Transverse colon (tissue), 4 donors: ENCODE results near the gene MRGPRE. TPM values are rescaled to one million over a fixed set of nuclear protein-coding genes. Genes with fewer than 3 reads are reported as not detected.

Experiments used
- DNase-seq: peaks from one replicate; pipeline ENCODE4 v3.0.0-alpha.2; 2019
- H3K27ac ChIP-seq, 4 donors: fragments of 200-600 bp; sonication (generic); 2 replicates each; pipeline ENCODE4 v1.5.1; 2016 to 2018; ENCODE audit warnings: inconsistent platforms in 4 of 4
- H3K27me3 ChIP-seq: fragments of 200-600 bp; sonication (generic); 2 replicates; pipeline ENCODE4 v1.5.1; 2017; ENCODE audit warnings: inconsistent platforms
- H3K36me3 ChIP-seq, 4 donors: fragments of 200-600 bp; sonication (generic); 2 replicates each; pipeline ENCODE4 v1.5.1; 2017 to 2019; ENCODE audit warnings: inconsistent platforms in 4 of 4
- H3K4me1 ChIP-seq, 4 donors: fragments of 200-600 bp; sonication (generic); 2 replicates each; pipeline ENCODE4 v1.5.1; 2017 to 2020; ENCODE audit warnings: inconsistent platforms in 4 of 4
- H3K4me3 ChIP-seq, 4 donors: fragments of 200-600 bp; sonication (generic); 1 replicate in 1 of 4; 2 replicates in 3 of 4; pipeline versions ENCODE4 v1.5.1 to v1.6.1; 2017 to 2019; ENCODE audit warnings: inconsistent platforms in 4 of 4
- H3K9me3 ChIP-seq, 2 donors: fragments of 200-600 bp; sonication (generic); 2 replicates each; pipeline ENCODE4 v1.5.1; 2017 to 2019; ENCODE audit warnings: inconsistent platforms in 2 of 2
- EP300 ChIP-seq: sonication (generic); formaldehyde crosslinking; IDR thresholded peaks from one replicate; pipeline ENCODE4 v1.6.1; 2017; ENCODE audit warnings: antibody characterized with exemption, low read depth
- POLR2A ChIP-seq: fragments of 450-650 bp; IDR thresholded peaks from one replicate; pipeline ENCODE4 v1.6.1; 2016; ENCODE audit warnings: antibody characterized with exemption, mild to moderate bottlenecking, moderate library complexity
- POLR2AphosphoS5 ChIP-seq, 3 donors: sonication (generic); formaldehyde crosslinking; IDR thresholded peaks; one replicate each; pipeline ENCODE4 v1.6.1; 2016; ENCODE audit warnings: antibody characterized with exemption in 3 of 3
- WGBS, 2 donors: methylation state at CpG; one replicate each; pipeline ENCODE4 v1.1.5; 2018; ENCODE audit warnings: low coverage in 1 of 2; 5-methylcytosine and 5-hydroxymethylcytosine counted together
- in situ Hi-C, 4 donors: fragments of 200-750 bp; cut with MboI; loops; one replicate each; pipeline versions ENCODE4 v1.15.0 to v1.15.1; 2017; ENCODE audit warnings: low sequenced_read_pairs in 3 of 4, low pct_ligation_motif_present in 1 of 4, low pct_unique_long_range_greater_than_20kb in 1 of 4
- intact Hi-C: fragments of 100-400 bp; cut with DNase I; formaldehyde crosslinking; loops from one replicate; pipeline ENCODE4 v1.15.1; 2023; ENCODE audit warnings: low total_unique reads
- total RNA-seq, 4 donors: library from RNA; depleted of rRNA; stranded (reverse); fragments of >200 nt; gene quantifications; one replicate each; pipeline ENCODE4 v1.1.0, GENCODE V29; 2016
- TF ChIP-seq, protein P1 (sequence below), 5 experiments: fragments of 200-600 bp in 3 of 5; fragments of 450-650 bp in 2 of 5; sonication (generic) in 3 of 5; IDR thresholded peaks; 1 replicate in 2 of 5; 2 replicates in 3 of 5; pipeline ENCODE4 v1.5.1; 2016 to 2017; ENCODE audit warnings: antibody characterized with exemption in 5 of 5, inconsistent platforms in 3 of 5, mild to moderate bottlenecking in 2 of 5, moderate library complexity in 1 of 5

The MRGPRE gene
- total RNA-seq, 4 donors from 2014 or later, result not detected

DNA sequence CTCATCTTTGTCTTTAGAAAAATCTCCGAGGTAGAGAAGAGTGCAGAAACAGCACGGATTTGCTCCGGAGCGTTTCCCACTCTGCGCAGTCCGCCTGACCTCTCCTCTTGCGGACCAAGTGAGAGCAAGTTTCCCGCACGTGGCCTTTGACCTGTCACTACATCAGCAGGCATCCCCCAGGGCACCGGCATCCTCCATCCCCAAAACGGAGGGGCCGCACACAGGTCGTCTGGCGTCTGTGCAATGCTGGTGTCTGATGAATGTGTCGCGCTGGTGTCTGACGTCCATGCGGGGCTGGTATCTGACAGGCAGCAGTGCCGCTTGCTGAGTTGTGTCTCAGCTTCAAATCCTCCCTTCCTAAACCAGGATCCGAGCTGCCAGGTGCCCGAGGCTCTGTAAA lies 739 bp upstream of the MRGPRE start:
- in situ Hi-C loops (no loop called here), intact Hi-C loops (no loop called here)
- Histone ChIP-seq H3K36me3 (no peaks in the 10 kb centered on the region), H3K4me3 (no peak overlapping the region), H3K4me1 (no peaks in the 10 kb centered on the region), H3K9me3 (no peaks in the 10 kb centered on the region), H3K27ac (no peak overlapping the region), H3K27me3 (peaks cover 33% of the 10 kb centered on the region)
- DNase-seq, result no peak
- TF ChIP-seq EP300 (no peak), POLR2AphosphoS5 (IDR thresholded peaks at IDR 0.05) (no peak), POLR2A (no peak)
- TF ChIP-seq, protein P1, sequence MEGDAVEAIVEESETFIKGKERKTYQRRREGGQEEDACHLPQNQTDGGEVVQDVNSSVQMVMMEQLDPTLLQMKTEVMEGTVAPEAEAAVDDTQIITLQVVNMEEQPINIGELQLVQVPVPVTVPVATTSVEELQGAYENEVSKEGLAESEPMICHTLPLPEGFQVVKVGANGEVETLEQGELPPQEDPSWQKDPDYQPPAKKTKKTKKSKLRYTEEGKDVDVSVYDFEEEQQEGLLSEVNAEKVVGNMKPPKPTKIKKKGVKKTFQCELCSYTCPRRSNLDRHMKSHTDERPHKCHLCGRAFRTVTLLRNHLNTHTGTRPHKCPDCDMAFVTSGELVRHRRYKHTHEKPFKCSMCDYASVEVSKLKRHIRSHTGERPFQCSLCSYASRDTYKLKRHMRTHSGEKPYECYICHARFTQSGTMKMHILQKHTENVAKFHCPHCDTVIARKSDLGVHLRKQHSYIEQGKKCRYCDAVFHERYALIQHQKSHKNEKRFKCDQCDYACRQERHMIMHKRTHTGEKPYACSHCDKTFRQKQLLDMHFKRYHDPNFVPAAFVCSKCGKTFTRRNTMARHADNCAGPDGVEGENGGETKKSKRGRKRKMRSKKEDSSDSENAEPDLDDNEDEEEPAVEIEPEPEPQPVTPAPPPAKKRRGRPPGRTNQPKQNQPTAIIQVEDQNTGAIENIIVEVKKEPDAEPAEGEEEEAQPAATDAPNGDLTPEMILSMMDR (IDR thresholded peaks at IDR 0.05), result no peak
- 89% methylated on average over 21 of the region's 21 CpGs; no CpG with 5 or more reads in 1 of the 2 donors for WGBS, 2 donors

DNA sequence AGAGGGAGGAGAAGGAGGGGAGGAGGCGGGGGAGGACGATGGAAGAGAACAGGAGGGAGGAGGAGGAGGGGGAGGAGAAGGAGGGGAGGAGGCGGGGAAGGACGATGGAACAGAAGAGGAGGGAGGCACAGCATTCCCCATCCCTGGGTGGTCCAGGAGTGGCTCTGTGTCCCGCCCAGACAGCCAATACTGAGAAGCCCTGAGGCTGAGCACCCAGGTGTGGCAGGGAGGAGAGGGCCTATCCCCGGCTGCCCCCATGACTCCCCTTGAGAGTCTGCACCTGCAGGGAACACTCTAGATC lies 717 bp downstream of the MRGPRE start:
- 46 to 60% methylated on average over 1 to 6 of the region's 6 CpGs for WGBS, 2 donors
- intact Hi-C loops, result no loop called here
- Histone ChIP-seq H3K4me3 (no peak overlapping the region), H3K36me3 (no peaks in the 10 kb centered on the region), H3K27ac (no peak overlapping the region), H3K27me3 (peaks cover 33% of the 10 kb centered on the region), H3K9me3 (no peaks in the 10 kb centered on the region), H3K4me1 (no peaks in the 10 kb centered on the region)
- no peak for DNase-seq
- in situ Hi-C loops, result no loop called here
- TF ChIP-seq POLR2AphosphoS5 (IDR thresholded peaks at IDR 0.05), result no peak
- no peak for TF ChIP-seq POLR2A
- TF ChIP-seq, protein P1 (IDR thresholded peaks at IDR 0.05), result no peak

DNA sequence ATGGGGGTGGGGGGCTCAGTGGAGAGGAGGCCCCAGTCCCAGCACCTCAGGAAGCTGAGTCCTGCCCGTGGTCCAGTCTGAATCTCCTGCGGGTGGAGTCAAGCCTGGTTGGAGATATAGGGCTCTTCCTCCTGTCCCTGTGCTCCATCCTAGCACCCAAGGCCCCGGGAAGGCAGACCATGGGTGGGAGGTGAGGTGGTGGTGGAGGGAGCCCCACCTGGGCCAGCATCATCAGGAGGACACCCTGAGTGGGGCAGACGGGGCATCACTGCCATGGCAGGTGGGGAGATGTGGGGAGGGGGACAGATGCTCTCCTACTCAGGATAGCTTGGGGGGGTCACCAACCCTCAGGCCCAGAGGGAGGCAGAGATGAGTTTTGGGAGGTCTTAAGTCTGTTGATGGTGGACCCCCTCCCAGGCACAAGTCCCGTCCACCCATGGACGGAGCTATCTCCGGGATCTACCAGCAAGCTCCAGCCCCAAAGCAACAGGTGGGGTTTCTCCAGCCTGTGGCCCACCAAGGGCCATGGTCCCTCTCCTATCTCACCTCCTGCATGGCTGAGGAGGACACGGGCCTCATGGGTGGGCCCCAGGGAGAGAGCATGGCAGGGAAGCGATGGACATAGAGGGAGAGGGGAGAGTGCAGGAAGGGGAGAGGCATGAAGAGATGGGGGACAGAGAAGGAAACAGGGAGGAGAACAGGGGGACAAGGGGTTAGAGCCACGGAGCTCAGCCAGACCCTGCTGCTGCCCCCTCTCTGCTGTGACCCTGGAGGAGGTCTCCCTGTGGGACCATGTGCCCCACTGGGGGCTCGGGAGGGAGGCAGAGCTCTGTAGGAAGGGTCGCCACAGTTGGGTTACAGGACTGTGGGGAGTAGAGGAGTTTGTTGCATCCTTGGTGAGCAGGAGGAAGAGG lies 1.3 kb downstream of the MRGPRE start:
- H3K4me3 ChIP-seq, result no peak overlapping the region
- intact Hi-C loops (no loop called here), in situ Hi-C loops (no loop called here)
- no peaks in the 10 kb centered on the region for H3K4me1 ChIP-seq
- H3K27me3 ChIP-seq, result peaks cover 33% of the 10 kb centered on the region
- WGBS, 2 donors, result 47 to 69% methylated on average over 3 to 12 of the region's 12 CpGs
- TF ChIP-seq EP300, result no peak
- TF ChIP-seq, protein P1 (IDR thresholded peaks at IDR 0.05), result no peak
- no peak for TF ChIP-seq POLR2AphosphoS5 (IDR thresholded peaks at IDR 0.05)
- no peak for TF ChIP-seq POLR2A
- DNase-seq, result no peak
- H3K36me3 ChIP-seq, result no peaks in the 10 kb centered on the region
- H3K9me3 ChIP-seq, result no peaks in the 10 kb centered on the region
- no peak overlapping the region for H3K27ac ChIP-seq

DNA sequence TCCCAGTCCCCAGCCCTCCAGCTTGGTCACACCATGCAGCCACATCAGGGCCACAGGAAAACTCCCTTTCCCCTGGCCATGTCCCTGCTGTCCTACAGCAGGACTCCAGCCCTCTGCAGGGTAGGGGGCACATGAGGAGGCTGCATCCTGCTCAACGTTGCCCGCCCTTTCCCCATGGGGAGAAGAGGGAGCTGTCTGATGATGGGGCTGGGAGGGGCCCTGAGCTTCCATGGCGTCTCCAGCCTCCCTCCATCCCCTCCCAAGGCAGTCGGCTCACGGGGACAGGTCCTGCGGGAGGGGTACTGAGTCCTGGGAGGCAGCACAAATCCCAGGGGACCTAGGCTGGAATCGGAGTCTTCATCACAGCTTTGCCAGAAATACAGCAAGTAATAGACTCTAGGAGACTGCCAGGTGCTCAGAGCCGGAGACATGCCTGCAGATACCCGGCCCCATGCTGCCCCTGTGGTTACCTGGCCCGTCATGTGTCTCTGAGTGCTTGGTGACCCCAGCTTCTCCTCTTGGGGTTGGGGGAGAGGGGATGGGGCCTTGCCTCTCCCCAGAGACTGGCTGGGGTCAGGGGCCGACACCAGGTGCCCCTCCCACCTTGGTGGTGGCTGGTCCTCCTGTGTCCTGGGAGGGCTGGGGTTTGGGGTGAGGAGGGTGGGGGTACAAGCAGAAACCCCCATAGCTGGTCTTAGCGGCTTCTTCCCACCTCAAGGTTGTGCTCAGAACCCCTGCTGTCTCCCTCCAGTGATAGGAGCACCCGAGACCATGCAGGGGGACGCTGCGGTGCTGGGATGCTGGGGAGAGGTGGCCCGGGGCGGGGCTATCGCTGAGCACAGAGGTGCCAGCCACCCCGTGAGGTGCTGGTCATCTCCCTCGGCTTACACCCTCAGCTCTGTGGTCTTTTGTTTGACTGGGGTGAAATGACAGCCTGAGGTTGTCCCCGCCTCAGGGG lies 2.3 kb downstream of the MRGPRE start:
- intact Hi-C loops (no loop called here), in situ Hi-C loops (no loop called here)
- Histone ChIP-seq H3K27ac (no peak overlapping the region), H3K4me3 (no peak overlapping the region), H3K4me1 (no peaks in the 10 kb centered on the region), H3K36me3 (no peaks in the 10 kb centered on the region), H3K9me3 (no peaks in the 10 kb centered on the region), H3K27me3 (peaks cover 33% of the 10 kb centered on the region)
- 76% methylated on average over 21 of the region's 21 CpGs; no CpG with 5 or more reads in 1 of the 2 donors for WGBS, 2 donors
- TF ChIP-seq POLR2AphosphoS5 (IDR thresholded peaks at IDR 0.05), result no peak
- TF ChIP-seq, protein P1 (IDR thresholded peaks at IDR 0.05), result no peak
- TF ChIP-seq EP300, result no peak
- TF ChIP-seq POLR2A, result no peak
- DNase-seq, result no peak
